Panc1 (cell line): ENCODE measurements around the gene TBC1D22A. TPM values are rescaled to one million over a fixed set of nuclear protein-coding genes. Genes with fewer than 3 reads are reported as not detected.

Experiments
- ATAC-seq: fragments of 200-7000 bp; cut with Tn5 transposase; 2 replicates; pipeline ENCODE4 v1.9.1; 2020; ENCODE audit warnings: mild to moderate bottlenecking, moderate library complexity
- BruUV-seq: library from RNA; stranded (reverse); fragments of 400-500 nt; replicated peaks from 2 replicates; lab custom pipeline; 2021; lab: Mats Ljungman, UMichigan
- CTCF ChIA-PET: fragments of 300-600 bp; sonication (Branson Sonifier 250); formaldehyde crosslinking; loops from one replicate; lab custom pipeline; 2022; ENCODE audit warnings: antibody characterized with exemption; lab: Charles Lee
- POLR2A ChIA-PET: fragments of 300-600 bp; sonication (Branson Sonifier 250); formaldehyde crosslinking; loops from one replicate; lab custom pipeline; 2022; ENCODE audit warnings: antibody characterized with exemption; lab: Charles Lee
- DNase-seq: peaks from one replicate; pipeline ENCODE4 v3.0.0-alpha.2; 2010; ENCODE audit warnings: low read depth, low spot score
- H3K27ac ChIP-seq: 2 replicates; pipeline ENCODE4 v1.5.1; 2011; ENCODE audit warnings: mild to moderate bottlenecking, low read length, inconsistent platforms
- H3K27me3 ChIP-seq: fragments of 200-500 bp; sonication (Bioruptor generic); 2 replicates; pipeline ENCODE4 v1.6.0; 2014; ENCODE audit warnings: low read length, inconsistent platforms; ENCODE audit not compliant: control insufficient read depth, insufficient read depth
- H3K36me3 ChIP-seq: fragments of 200-500 bp; sonication (Bioruptor generic); 2 replicates; pipeline ENCODE4 v1.5.1; 2014; ENCODE audit warnings: inconsistent platforms, mild to moderate bottlenecking, low read length, moderate library complexity; ENCODE audit not compliant: control insufficient read depth, insufficient read depth
- H3K4me1 ChIP-seq: 2 replicates; pipeline ENCODE4 v1.5.1; 2011; ENCODE audit warnings: inconsistent platforms, mild to moderate bottlenecking, low read length, moderate library complexity; ENCODE audit not compliant: control insufficient read depth, insufficient read depth
- H3K4me3 ChIP-seq, 2 experiments: 2 replicates each; pipeline ENCODE4 v1.5.1; 2011 to 2012; ENCODE audit warnings: low read depth in 2 of 2, low read length in 2 of 2, mild to moderate bottlenecking in 2 of 2, inconsistent platforms in 1 of 2, moderate library complexity in 1 of 2
- H3K9me3 ChIP-seq: fragments of 200-500 bp; sonication (Bioruptor generic); 2 replicates; pipeline ENCODE4 v1.5.1; 2014; ENCODE audit warnings: low read depth, mild to moderate bottlenecking, inconsistent platforms, low read length, moderate library complexity; ENCODE audit not compliant: control insufficient read depth, insufficient read depth
- POLR2AphosphoS5 ChIP-seq: IDR thresholded peaks from 2 replicates; pipeline ENCODE4 v1.6.1; 2012; ENCODE audit warnings: mild to moderate bottlenecking, low read depth, low read length, moderate library complexity
- SIN3A ChIP-seq: IDR thresholded peaks from 2 replicates; pipeline ENCODE4 v1.6.1; 2012; ENCODE audit warnings: low read depth, mild to moderate bottlenecking, low read length, moderate library complexity, borderline replicate concordance; ENCODE audit not compliant: insufficient read depth
- TCF7L2 ChIP-seq: IDR thresholded peaks from 2 replicates; pipeline ENCODE4 v1.6.1; 2011; ENCODE audit warnings: mild to moderate bottlenecking, low read depth, low read length, inconsistent platforms
- in situ Hi-C: cut with HindIII; loops from 2 replicates; pipeline ENCODE4 v1.10.0; 2016; ENCODE audit warnings: low sequenced_read_pairs, low pct_unique_long_range_greater_than_20kb
- intact Hi-C: fragments of 100-400 bp; cut with micrococcal nuclease; formaldehyde crosslinking; loops from one replicate; pipeline ENCODE4 v1.10.0; 2022; ENCODE audit not compliant: unreplicated experiment
- total RNA-seq: library from RNA; stranded (reverse); gene quantifications from one replicate; pipeline ENCODE4 v1.2.1, GENCODE V29; 2021; ENCODE audit not compliant: unreplicated experiment
- TF ChIP-seq, protein P1 (sequence below): fragments of 450-650 bp; IDR thresholded peaks from 2 replicates; pipeline ENCODE4 v1.5.1; 2017; ENCODE audit warnings: mild to moderate bottlenecking
- TF ChIP-seq, protein P2 (sequence below), 2 experiments: IDR thresholded peaks; 2 replicates each; pipeline ENCODE4 v1.6.1; 2011 to 2012; ENCODE audit warnings: low read depth in 2 of 2, control low read depth in 1 of 2, low read length in 1 of 2, mild to moderate bottlenecking in 1 of 2, moderate library complexity in 1 of 2; ENCODE audit not compliant: insufficient read depth in 1 of 2

The TBC1D22A gene
- total RNA-seq, 1 experiment from 2014 or later: 28.7 TPM

DNA sequence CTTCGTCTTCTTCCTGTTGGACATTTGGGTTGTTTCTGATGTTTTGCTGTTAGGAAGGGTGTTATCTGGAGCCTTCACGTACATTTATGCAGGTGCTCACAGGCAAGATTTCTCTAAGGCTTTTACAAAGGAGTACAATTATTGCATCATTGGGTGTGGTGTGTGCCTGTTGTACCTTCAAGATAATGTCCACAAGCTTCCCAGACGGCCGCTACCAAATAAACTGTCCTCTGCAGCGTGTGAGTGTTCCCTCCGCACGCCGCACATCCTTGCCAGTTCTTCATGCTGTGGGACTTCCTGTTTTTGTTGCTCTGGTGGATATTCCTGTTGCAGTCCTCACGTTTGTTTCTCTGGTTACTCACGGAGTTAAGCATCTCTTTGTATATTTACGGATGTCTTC is 133.3 kb downstream of the TBC1D22A start:
- ATAC-seq: no peak
- CTCF ChIA-PET: no interaction called here

DNA sequence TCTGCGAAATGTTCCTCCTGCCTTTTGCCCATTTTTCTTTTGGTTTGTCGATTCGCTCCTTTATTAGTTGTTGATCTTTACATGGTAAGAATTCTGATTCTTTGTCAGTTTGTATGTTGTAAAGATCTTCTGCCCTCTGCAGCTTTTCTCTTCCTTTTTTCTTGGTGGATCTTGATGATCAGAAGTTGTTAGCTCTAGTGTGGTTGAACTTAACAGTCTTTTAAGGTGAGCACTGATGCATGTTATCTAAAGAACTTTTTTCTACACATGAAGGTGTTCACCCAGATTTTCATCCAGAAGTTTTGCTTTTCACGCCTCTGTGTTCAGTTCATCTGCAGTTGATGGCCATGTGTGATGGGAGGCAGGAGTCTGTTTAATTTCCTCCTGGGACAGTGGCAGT is 133.7 kb downstream of the TBC1D22A start:
- intact Hi-C loops: no loop called here
- in situ Hi-C loops: no loop called here
- ATAC-seq (no peak), DNase-seq (no peak)
- CTCF ChIA-PET: no interaction called here
- POLR2A ChIA-PET: interaction anchor here (0.7 kb wide), 1 partner anchor 157 kb away, joined by 3 read pairs; no protein-coding TSS in a partner anchor
- H3K36me3 ChIP-seq: no peaks in the 10 kb centered on the region
- no peaks in the 10 kb centered on the region for H3K27me3 ChIP-seq
- no TSS peak for BruUV-seq
- H3K4me3 ChIP-seq: no peak overlapping the region
- H3K4me1 ChIP-seq: no peaks in the 10 kb centered on the region
- TF ChIP-seq, protein P1, sequence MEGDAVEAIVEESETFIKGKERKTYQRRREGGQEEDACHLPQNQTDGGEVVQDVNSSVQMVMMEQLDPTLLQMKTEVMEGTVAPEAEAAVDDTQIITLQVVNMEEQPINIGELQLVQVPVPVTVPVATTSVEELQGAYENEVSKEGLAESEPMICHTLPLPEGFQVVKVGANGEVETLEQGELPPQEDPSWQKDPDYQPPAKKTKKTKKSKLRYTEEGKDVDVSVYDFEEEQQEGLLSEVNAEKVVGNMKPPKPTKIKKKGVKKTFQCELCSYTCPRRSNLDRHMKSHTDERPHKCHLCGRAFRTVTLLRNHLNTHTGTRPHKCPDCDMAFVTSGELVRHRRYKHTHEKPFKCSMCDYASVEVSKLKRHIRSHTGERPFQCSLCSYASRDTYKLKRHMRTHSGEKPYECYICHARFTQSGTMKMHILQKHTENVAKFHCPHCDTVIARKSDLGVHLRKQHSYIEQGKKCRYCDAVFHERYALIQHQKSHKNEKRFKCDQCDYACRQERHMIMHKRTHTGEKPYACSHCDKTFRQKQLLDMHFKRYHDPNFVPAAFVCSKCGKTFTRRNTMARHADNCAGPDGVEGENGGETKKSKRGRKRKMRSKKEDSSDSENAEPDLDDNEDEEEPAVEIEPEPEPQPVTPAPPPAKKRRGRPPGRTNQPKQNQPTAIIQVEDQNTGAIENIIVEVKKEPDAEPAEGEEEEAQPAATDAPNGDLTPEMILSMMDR: no peak
- TF ChIP-seq SIN3A: no peak
- TF ChIP-seq, protein P2, sequence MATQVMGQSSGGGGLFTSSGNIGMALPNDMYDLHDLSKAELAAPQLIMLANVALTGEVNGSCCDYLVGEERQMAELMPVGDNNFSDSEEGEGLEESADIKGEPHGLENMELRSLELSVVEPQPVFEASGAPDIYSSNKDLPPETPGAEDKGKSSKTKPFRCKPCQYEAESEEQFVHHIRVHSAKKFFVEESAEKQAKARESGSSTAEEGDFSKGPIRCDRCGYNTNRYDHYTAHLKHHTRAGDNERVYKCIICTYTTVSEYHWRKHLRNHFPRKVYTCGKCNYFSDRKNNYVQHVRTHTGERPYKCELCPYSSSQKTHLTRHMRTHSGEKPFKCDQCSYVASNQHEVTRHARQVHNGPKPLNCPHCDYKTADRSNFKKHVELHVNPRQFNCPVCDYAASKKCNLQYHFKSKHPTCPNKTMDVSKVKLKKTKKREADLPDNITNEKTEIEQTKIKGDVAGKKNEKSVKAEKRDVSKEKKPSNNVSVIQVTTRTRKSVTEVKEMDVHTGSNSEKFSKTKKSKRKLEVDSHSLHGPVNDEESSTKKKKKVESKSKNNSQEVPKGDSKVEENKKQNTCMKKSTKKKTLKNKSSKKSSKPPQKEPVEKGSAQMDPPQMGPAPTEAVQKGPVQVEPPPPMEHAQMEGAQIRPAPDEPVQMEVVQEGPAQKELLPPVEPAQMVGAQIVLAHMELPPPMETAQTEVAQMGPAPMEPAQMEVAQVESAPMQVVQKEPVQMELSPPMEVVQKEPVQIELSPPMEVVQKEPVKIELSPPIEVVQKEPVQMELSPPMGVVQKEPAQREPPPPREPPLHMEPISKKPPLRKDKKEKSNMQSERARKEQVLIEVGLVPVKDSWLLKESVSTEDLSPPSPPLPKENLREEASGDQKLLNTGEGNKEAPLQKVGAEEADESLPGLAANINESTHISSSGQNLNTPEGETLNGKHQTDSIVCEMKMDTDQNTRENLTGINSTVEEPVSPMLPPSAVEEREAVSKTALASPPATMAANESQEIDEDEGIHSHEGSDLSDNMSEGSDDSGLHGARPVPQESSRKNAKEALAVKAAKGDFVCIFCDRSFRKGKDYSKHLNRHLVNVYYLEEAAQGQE (IDR thresholded peaks at IDR 0.05; ENCODE audit: insufficient read depth in 1 of 2, low read depth in 2 of 2, low read length in 1 of 2): no peak
- no peak for TF ChIP-seq TCF7L2
- no peak for TF ChIP-seq POLR2AphosphoS5
- no peaks in the 10 kb centered on the region for H3K9me3 ChIP-seq
- no peak overlapping the region for H3K27ac ChIP-seq

More for the DNA sequence above, 133.3 kb downstream of the TBC1D22A start:
- no peaks in the 10 kb centered on the region for H3K4me1 ChIP-seq
- no peaks in the 10 kb centered on the region for H3K36me3 ChIP-seq
- no peaks in the 10 kb centered on the region for H3K9me3 ChIP-seq
- intact Hi-C loops: no loop called here
- BruUV-seq: no TSS peak
- no peaks in the 10 kb centered on the region for H3K27me3 ChIP-seq
- POLR2A ChIA-PET: interaction anchor here (0.7 kb wide), 1 partner anchor 158 kb away, joined by 3 read pairs; no protein-coding TSS in a partner anchor
- TF ChIP-seq, protein P2 (IDR thresholded peaks at IDR 0.05; ENCODE audit: insufficient read depth in 1 of 2, low read depth in 2 of 2, low read length in 1 of 2): no peak
- TF ChIP-seq, protein P1: no peak
- TF ChIP-seq POLR2AphosphoS5 (no peak), SIN3A (no peak), TCF7L2 (no peak)
- H3K4me3 ChIP-seq: no peak overlapping the region
- DNase-seq: no peak
- in situ Hi-C loops: no loop called here
- no peak overlapping the region for H3K27ac ChIP-seq
